GM19023 (cell line): Measurements from ENCODE around the gene CENPS.
"Not testable (repeated sequence)": the region's sequence is repeated elsewhere in the genome, so short reads cannot be mapped to it uniquely, and the experiment has no call there.

Experiments used
- ATAC-seq: cut with Tn5 transposase; IDR thresholded peaks from one replicate; pipeline ENCODE4 v1.9.1; 2021; ENCODE audit warnings: mild to moderate bottlenecking, moderate library complexity; ENCODE audit not compliant: unreplicated experiment

CENPS gene

GRCh38 chr1:10450156-10450814 lies 20.1 kb downstream of the CENPS start:
- no peak for ATAC-seq

- ATAC-seq: no peak
Measured at GRCh38 chr1:10450836-10451235, 20.6 kb downstream of the CENPS start.

GRCh38 chr1:10451287-10451686 lies 21.1 kb downstream of the CENPS start:
- no peak for ATAC-seq

GRCh38 chr1:10456048-10456447 lies 25.8 kb downstream of the CENPS start:
- ATAC-seq: no peak

- no peak for ATAC-seq
Measured at GRCh38 chr1:10456661-10457060, 26.4 kb downstream of the CENPS start.

- not testable (repeated sequence) for ATAC-seq
Measured at GRCh38 chr1:10457462-10457861, 27.2 kb downstream of the CENPS start.

GRCh38 chr1:10457875-10458274 lies 27.6 kb downstream of the CENPS start:
- ATAC-seq: no peak

- no peak for ATAC-seq
Measured at GRCh38 chr1:10459184-10459583, 29.0 kb downstream of the CENPS start.

- ATAC-seq: no peak
Measured at GRCh38 chr1:10467078-10467477, 36.8 kb downstream of the CENPS start.

GRCh38 chr1:10470043-10470442 lies 39.8 kb downstream of the CENPS start:
- no peak for ATAC-seq

- ATAC-seq: no peak
Measured at GRCh38 chr1:10471411-10472219, 41.4 kb downstream of the CENPS start.

GRCh38 chr1:10472220-10473144 lies 42.2 kb downstream of the CENPS start, which contains the start of gene DFFA:
TSS of gene DFFA (minus strand) at chr1:10472529. CDS start at chr1:10472458, 71 bp downstream.
- peak; percentile 80 for ATAC-seq

- no peak for ATAC-seq
Measured at GRCh38 chr1:10473145-10473765, 43.0 kb downstream of the CENPS start.

GRCh38 chr1:10474309-10474612 lies 44.0 kb downstream of the CENPS start:
- not testable (repeated sequence) for ATAC-seq

GRCh38 chr1:10474613-10475507 lies 44.6 kb downstream of the CENPS start, which contains the start of gene PEX14:
TSS of gene PEX14 (plus strand) at chr1:10474950. CDS start at chr1:10474967, 17 bp downstream.
- ATAC-seq: peak; percentile 65

- ATAC-seq: no peak
Measured at GRCh38 chr1:10475510-10475909, 45.3 kb downstream of the CENPS start.

GRCh38 chr1:10479296-10479695 lies 49.1 kb downstream of the CENPS start:
- no peak for ATAC-seq

- ATAC-seq: no peak
Measured at GRCh38 chr1:10480614-10481013, 50.4 kb downstream of the CENPS start.

GRCh38 chr1:10484521-10484920 lies 54.3 kb downstream of the CENPS start:
- no peak for ATAC-seq
